IMR-90 (cell line): Measurements from ENCODE around the gene STK25. TPM values are rescaled to one million over a fixed set of nuclear protein-coding genes. Genes with fewer than 3 reads are reported as not detected.

ENCODE experiments used
- ATAC-seq: fragments of 200-7000 bp; cut with Tn5 transposase; 2 replicates; pipeline ENCODE4 v1.9.1; 2020; ENCODE audit warnings: low read depth, mild to moderate bottlenecking, moderate library complexity
- BruUV-seq: library from RNA; stranded (reverse); fragments of 400-500 nt; replicated peaks from 2 replicates; lab custom pipeline; 2021; lab: Mats Ljungman, UMichigan
- CTCF ChIA-PET: fragments of 300-600 bp; formaldehyde crosslinking; extraction: SDS; loops from one replicate; lab custom pipeline; 2021; ENCODE audit warnings: antibody characterized with exemption; lab: Yijun Ruan, JAX
- POLR2A ChIA-PET: fragments of 300-600 bp; sonication (Branson Sonifier 250); formaldehyde crosslinking; loops from one replicate; lab custom pipeline; 2022; ENCODE audit warnings: antibody characterized with exemption; ENCODE audit not compliant: unreplicated experiment; lab: Charles Lee
- DNase-seq: peaks from one replicate; pipeline ENCODE4 v3.0.0; 2013
- H2AFZ ChIP-seq: replicated peaks from 2 replicates; pipeline ENCODE3; 2013; ENCODE audit warnings: low read length, mild to moderate bottlenecking; ENCODE audit not compliant: poor library complexity
- H2AK5ac ChIP-seq: 2 replicates; pipeline ENCODE4 v1.6.1; 2013; ENCODE audit warnings: low read depth, low read length, inconsistent platforms
- H2AK9ac ChIP-seq: replicated peaks from 2 replicates; pipeline ENCODE3; 2013; ENCODE audit warnings: mild to moderate bottlenecking, low read depth, low read length, moderate library complexity; ENCODE audit not compliant: poor library complexity
- H2BK120ac ChIP-seq: 2 replicates; pipeline ENCODE4 v1.6.1; 2013; ENCODE audit warnings: low read depth, low read length, inconsistent platforms
- H2BK15ac ChIP-seq: 3 replicates; pipeline ENCODE4 v1.6.1; 2013; ENCODE audit warnings: low read depth, low read length, inconsistent platforms
- H2BK20ac ChIP-seq: 2 replicates; pipeline ENCODE4 v1.6.1; 2013; ENCODE audit warnings: low read depth, mild to moderate bottlenecking, inconsistent platforms, low read length, moderate library complexity
- H2BK5ac ChIP-seq: 2 replicates; pipeline ENCODE4 v1.6.1; 2013; ENCODE audit warnings: mild to moderate bottlenecking, low read depth, low read length, inconsistent platforms; ENCODE audit not compliant: poor library complexity, severe bottlenecking
- H3K14ac ChIP-seq: replicated peaks from 2 replicates; pipeline ENCODE4 v1.6.1; 2013; ENCODE audit warnings: low read depth, low read length, inconsistent platforms
- H3K18ac ChIP-seq: 2 replicates; pipeline ENCODE4 v1.6.1; 2013; ENCODE audit warnings: low read depth, low read length, control low read depth
- H3K23ac ChIP-seq: 2 replicates; pipeline ENCODE4 v1.6.1; 2013; ENCODE audit warnings: low read depth, low read length, inconsistent platforms
- H3K27ac ChIP-seq: 2 replicates; pipeline ENCODE4 v1.5.1; 2013; ENCODE audit warnings: mild to moderate bottlenecking, control low read depth, low read length; ENCODE audit not compliant: insufficient read depth
- H3K27me3 ChIP-seq: 2 replicates; pipeline ENCODE4 v1.6.1; 2013; ENCODE audit warnings: low read length; ENCODE audit not compliant: control insufficient read depth, insufficient read depth
- H3K36me3 ChIP-seq: 2 replicates; pipeline ENCODE4 v1.6.1; 2013; ENCODE audit warnings: low read length, mixed read lengths; ENCODE audit not compliant: control insufficient read depth, insufficient read depth
- H3K4ac ChIP-seq: 2 replicates; pipeline ENCODE4 v1.6.1; 2013; ENCODE audit warnings: low read depth, low read length, inconsistent platforms
- H3K4me1 ChIP-seq: 2 replicates; pipeline ENCODE4 v1.6.1; 2013; ENCODE audit warnings: low read length, mixed read lengths; ENCODE audit not compliant: control insufficient read depth, insufficient read depth
- H3K4me2 ChIP-seq: 2 replicates; pipeline ENCODE4 v1.6.1; 2013; ENCODE audit warnings: low read depth, mild to moderate bottlenecking, control low read depth, low read length, moderate library complexity
- H3K4me3 ChIP-seq: 2 replicates; pipeline ENCODE4 v1.5.1; 2013; ENCODE audit warnings: low read depth, mild to moderate bottlenecking, control low read depth, low read length, moderate library complexity; ENCODE audit not compliant: insufficient read depth
- H3K56ac ChIP-seq: 2 replicates; pipeline ENCODE4 v1.6.1; 2013; ENCODE audit warnings: low read length, inconsistent platforms; ENCODE audit not compliant: insufficient read depth; ENCODE audit errors: extremely low read depth
- H3K79me1 ChIP-seq, 2 experiments: 2 replicates each; pipeline ENCODE4 v1.6.1; 2013; ENCODE audit warnings: low read length in 2 of 2, inconsistent platforms in 1 of 2, low read depth in 1 of 2
- H3K9ac ChIP-seq: 2 replicates; pipeline ENCODE4 v1.6.1; 2013; ENCODE audit warnings: low read depth, low read length, control low read depth
- H3K9me1 ChIP-seq: 2 replicates; pipeline ENCODE4 v1.6.1; 2013; ENCODE audit warnings: low read length, inconsistent platforms; ENCODE audit not compliant: insufficient read depth
- H3K9me3 ChIP-seq: 2 replicates; pipeline ENCODE4 v1.6.1; 2013; ENCODE audit warnings: low read length; ENCODE audit not compliant: control insufficient read depth, insufficient read depth
- H4K20me1 ChIP-seq: 2 replicates; pipeline ENCODE4 v1.6.1; 2013; ENCODE audit warnings: low read length, inconsistent platforms; ENCODE audit not compliant: insufficient read depth
- H4K5ac ChIP-seq: 2 replicates; pipeline ENCODE4 v1.6.1; 2013; ENCODE audit warnings: mild to moderate bottlenecking, low read depth, low read length, control low read depth
- H4K8ac ChIP-seq, 2 experiments: 2 replicates each; pipeline ENCODE4 v1.6.1; 2013; ENCODE audit warnings: low read depth in 2 of 2, low read length in 2 of 2, control low read depth in 1 of 2, inconsistent platforms in 1 of 2
- H4K91ac ChIP-seq: 2 replicates; pipeline ENCODE4 v1.6.1; 2013; ENCODE audit warnings: low read depth, low read length, inconsistent platforms; ENCODE audit not compliant: insufficient read depth
- BHLHE40 ChIP-seq: fragments of 150-350 bp; IDR thresholded peaks from 2 replicates; pipeline ENCODE4 v1.6.1; 2016; ENCODE audit warnings: mild to moderate bottlenecking, low read depth, low read length
- CEBPB ChIP-seq: IDR thresholded peaks from 2 replicates; pipeline ENCODE4 v1.6.1; 2012; ENCODE audit warnings: low read depth, low read length, improper control_type of control experiment
- CTCF ChIP-seq: conservative IDR thresholded peaks from 2 replicates; pipeline ENCODE4 v1.5.1; 2012; ENCODE audit warnings: mild to moderate bottlenecking, low read depth, low read length, improper control_type of control experiment
- FOS ChIP-seq: fragments of 150-350 bp; IDR thresholded peaks from 2 replicates; pipeline ENCODE4 v1.6.1; 2016; ENCODE audit warnings: low read depth, low read length
- MXI1 ChIP-seq: IDR thresholded peaks from 2 replicates; pipeline ENCODE4 v1.6.1; 2012; ENCODE audit warnings: low read depth, mild to moderate bottlenecking, low read length, moderate library complexity, borderline replicate concordance
- NFE2L2 ChIP-seq: fragments of 150-350 bp; IDR thresholded peaks from 2 replicates; pipeline ENCODE4 v1.6.1; 2016; ENCODE audit warnings: low read depth, mild to moderate bottlenecking, low read length
- POLR2A ChIP-seq: IDR thresholded peaks from 2 replicates; pipeline ENCODE4 v1.6.1; 2012; ENCODE audit warnings: mild to moderate bottlenecking, low read depth, low read length
- RAD21 ChIP-seq: IDR thresholded peaks from 2 replicates; pipeline ENCODE4 v1.6.1; 2012; ENCODE audit warnings: low read length, improper control_type of control experiment
- RFX5 ChIP-seq: IDR thresholded peaks from 2 replicates; pipeline ENCODE4 v1.8.0; 2012; ENCODE audit warnings: low read depth, mild to moderate bottlenecking, low read length, moderate library complexity
- WGBS, 2 experiments: methylation state at CpG; one replicate each; pipeline versions ENCODE4 v1.1.5 to v1.1.7; 2013; ENCODE audit warnings: missing lambda C conversion rate in 2 of 2; ENCODE audit not compliant: insufficient read length in 1 of 2; ENCODE audit errors: extremely low coverage in 2 of 2; 5-methylcytosine and 5-hydroxymethylcytosine counted together
- dilution Hi-C: fragments of 300-500 bp; cut with HindIII; formaldehyde crosslinking; loops from one replicate; pipeline ENCODE4 v1.14.3; 2018; ENCODE audit warnings: low sequenced_read_pairs; ENCODE audit not compliant: unreplicated experiment
- in situ Hi-C: fragments of 300-500 bp; cut with MboI; formaldehyde crosslinking; loops from 3 replicates; pipeline ENCODE4 v1.14.3; 2019; ENCODE audit warnings: low sequenced_read_pairs, inconsistent platforms, mixed read lengths
- intact Hi-C: fragments of 100-400 bp; cut with micrococcal nuclease; formaldehyde crosslinking; loops from 2 replicates; pipeline ENCODE4 v1.10.0; 2022
- polyA plus RNA-seq, 3 experiments: library from polyadenylated mRNA; depleted of rRNA; stranded (reverse); fragments of >200 nt; gene quantifications; 2 replicates each; pipeline ENCODE4 v1.2.3, GENCODE V29; 2012; ENCODE audit warnings: low replicate concordance in 1 of 3
- total RNA-seq: library from RNA; depleted of rRNA; stranded (reverse); fragments of >200 nt; gene quantifications from 2 replicates; pipeline ENCODE4 v1.2.3, GENCODE V29; 2012
- TF ChIP-seq, protein P1 (sequence below): fragments of 150-350 bp; IDR thresholded peaks from 2 replicates; pipeline ENCODE4 v1.6.1; 2017; ENCODE audit warnings: mild to moderate bottlenecking, antibody characterized with exemption, low read length, low read depth

The STK25 gene
- total and polyA plus RNA-seq, 2 of the 4 experiments (the other 2 are of a cell fraction): 258 to 392 TPM

DNA sequence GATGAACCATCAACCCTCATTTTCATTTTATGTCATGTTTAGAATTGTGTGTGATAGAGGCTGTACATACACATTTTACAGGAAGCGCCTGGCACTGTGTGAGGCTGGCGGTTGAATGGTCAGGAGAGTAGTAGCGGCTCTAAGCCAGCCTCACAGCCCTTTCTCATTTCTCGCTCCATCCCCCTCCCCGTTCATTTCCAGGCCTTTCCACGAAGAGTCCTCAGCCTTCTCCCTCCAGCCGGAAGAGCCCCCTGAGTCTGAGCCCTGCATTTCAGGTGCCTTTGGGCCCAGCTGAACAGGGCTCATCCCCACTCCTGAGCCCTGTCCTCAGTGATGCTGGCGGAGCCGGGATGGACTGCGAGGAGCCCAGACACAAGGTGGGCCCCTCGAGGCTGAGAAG lies 51.8 kb downstream of the STK25 start:
- Histone ChIP-seq H3K9me1 (0 out of 2 replicates have a peak, but pooled peaks cover 2% of the 10 kb centered on the region), H3K27me3 (no peaks in the 10 kb centered on the region), H4K8ac (no peak overlapping the region), H3K4me1 (no peaks in the 10 kb centered on the region), H3K36me3 (no peaks in the 10 kb centered on the region), H2AK9ac (no peak overlapping the region), H3K9me3 (no peaks in the 10 kb centered on the region), H2BK120ac (no peak overlapping the region), H3K27ac (no peak overlapping the region), H2BK15ac (no peak overlapping the region), H3K9ac (no peak overlapping the region), H3K23ac (no peak overlapping the region), H4K20me1 (no peaks in the 10 kb centered on the region), H2BK20ac (no peak overlapping the region), H3K18ac (no peak overlapping the region), H2AK5ac (no peak overlapping the region), H2AFZ (no peak overlapping the region), H4K91ac (no peak overlapping the region), H3K14ac (no peak overlapping the region), H3K4ac (no peak overlapping the region), H2BK5ac (no peak overlapping the region), H3K56ac (no peak overlapping the region), H3K79me1 (no peaks in the 10 kb centered on the region), H4K5ac (no peak overlapping the region), H3K4me2 (no peak overlapping the region), H3K4me3 (no peak overlapping the region)
- 70% methylated on average over 3 of the region's 11 CpGs; no CpG with 5 or more reads in 1 of the 2 experiments for WGBS, 2 experiments
- in situ Hi-C loops: no loop called here
- ATAC-seq (no peak; the same call in 1 of the 2 replicates), DNase-seq (no peak)
- no peak for TF ChIP-seq FOS
- no peak for TF ChIP-seq RFX5
- no peak for TF ChIP-seq CTCF
- no peak for TF ChIP-seq POLR2A
- TF ChIP-seq, protein P1, sequence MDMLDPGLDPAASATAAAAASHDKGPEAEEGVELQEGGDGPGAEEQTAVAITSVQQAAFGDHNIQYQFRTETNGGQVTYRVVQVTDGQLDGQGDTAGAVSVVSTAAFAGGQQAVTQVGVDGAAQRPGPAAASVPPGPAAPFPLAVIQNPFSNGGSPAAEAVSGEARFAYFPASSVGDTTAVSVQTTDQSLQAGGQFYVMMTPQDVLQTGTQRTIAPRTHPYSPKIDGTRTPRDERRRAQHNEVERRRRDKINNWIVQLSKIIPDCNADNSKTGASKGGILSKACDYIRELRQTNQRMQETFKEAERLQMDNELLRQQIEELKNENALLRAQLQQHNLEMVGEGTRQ: no peak
- no peak for TF ChIP-seq BHLHE40
- no peak for TF ChIP-seq MXI1
- no peak for TF ChIP-seq NFE2L2
- TF ChIP-seq RAD21: no peak
- TF ChIP-seq CEBPB: no peak
- no TSS peak for BruUV-seq
- CTCF ChIA-PET: no interaction called here
- dilution Hi-C loops: no loop called here
- intact Hi-C loops: no loop called here
- POLR2A ChIA-PET: no interaction called here
